GM13977 (cell line): Measurements from ENCODE around the gene KCNQ1.

Experiments used
- DNase-seq: peaks from one replicate; pipeline ENCODE4 v3.0.0; 2012; ENCODE audit warnings: low spot score
- in situ Hi-C: fragments of 300-500 bp; cut with MboI; formaldehyde crosslinking; loops from one replicate; pipeline ENCODE4 v1.12.0; 2022; ENCODE audit warnings: low sequenced_read_pairs, low pct_unique_long_range_greater_than_20kb, mixed read lengths, inconsistent platforms; ENCODE audit not compliant: unreplicated experiment
- TF ChIP-seq, protein P1 (sequence below): IDR thresholded peaks from 2 replicates; pipeline ENCODE4 v1.5.1; 2012; ENCODE audit warnings: mild to moderate bottlenecking, control low read depth; ENCODE audit not compliant: insufficient read depth; ENCODE audit errors: extremely low read depth, missing control alignments

KCNQ1 gene

DNA sequence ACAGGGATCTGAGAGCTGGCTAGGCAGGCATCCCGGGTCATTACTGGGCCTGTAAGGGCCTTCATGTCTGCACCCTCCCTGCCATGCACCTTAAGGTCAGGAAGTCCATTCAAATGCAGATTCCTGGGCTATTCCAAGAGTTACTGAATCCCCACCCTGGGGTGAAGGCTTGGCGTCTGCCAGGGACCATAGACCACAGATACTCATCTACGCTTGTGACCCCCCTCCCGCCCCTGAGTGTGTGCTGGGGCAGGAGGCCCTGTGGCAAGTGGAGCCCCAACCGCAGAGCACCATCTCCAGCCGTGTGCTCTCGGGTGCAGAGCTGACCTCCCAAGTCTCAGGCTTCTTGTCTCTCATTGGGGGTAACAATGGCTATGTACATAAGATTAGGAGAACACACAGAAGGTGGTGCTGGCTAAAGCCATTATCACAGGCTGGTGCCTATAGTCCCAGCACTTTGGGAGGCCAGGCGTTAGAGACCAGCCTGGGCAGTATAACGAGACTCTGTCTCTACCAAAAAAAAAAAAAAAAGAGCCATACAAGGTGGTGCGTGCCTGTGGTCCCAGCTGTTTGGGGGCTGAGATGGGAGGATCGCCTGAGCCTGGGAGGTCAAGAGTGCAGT, 274.1 kb downstream of the KCNQ1 start:
- in situ Hi-C loops: no loop called here
- DNase-seq: no peak
- TF ChIP-seq, protein P1, sequence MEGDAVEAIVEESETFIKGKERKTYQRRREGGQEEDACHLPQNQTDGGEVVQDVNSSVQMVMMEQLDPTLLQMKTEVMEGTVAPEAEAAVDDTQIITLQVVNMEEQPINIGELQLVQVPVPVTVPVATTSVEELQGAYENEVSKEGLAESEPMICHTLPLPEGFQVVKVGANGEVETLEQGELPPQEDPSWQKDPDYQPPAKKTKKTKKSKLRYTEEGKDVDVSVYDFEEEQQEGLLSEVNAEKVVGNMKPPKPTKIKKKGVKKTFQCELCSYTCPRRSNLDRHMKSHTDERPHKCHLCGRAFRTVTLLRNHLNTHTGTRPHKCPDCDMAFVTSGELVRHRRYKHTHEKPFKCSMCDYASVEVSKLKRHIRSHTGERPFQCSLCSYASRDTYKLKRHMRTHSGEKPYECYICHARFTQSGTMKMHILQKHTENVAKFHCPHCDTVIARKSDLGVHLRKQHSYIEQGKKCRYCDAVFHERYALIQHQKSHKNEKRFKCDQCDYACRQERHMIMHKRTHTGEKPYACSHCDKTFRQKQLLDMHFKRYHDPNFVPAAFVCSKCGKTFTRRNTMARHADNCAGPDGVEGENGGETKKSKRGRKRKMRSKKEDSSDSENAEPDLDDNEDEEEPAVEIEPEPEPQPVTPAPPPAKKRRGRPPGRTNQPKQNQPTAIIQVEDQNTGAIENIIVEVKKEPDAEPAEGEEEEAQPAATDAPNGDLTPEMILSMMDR: no peak

DNA sequence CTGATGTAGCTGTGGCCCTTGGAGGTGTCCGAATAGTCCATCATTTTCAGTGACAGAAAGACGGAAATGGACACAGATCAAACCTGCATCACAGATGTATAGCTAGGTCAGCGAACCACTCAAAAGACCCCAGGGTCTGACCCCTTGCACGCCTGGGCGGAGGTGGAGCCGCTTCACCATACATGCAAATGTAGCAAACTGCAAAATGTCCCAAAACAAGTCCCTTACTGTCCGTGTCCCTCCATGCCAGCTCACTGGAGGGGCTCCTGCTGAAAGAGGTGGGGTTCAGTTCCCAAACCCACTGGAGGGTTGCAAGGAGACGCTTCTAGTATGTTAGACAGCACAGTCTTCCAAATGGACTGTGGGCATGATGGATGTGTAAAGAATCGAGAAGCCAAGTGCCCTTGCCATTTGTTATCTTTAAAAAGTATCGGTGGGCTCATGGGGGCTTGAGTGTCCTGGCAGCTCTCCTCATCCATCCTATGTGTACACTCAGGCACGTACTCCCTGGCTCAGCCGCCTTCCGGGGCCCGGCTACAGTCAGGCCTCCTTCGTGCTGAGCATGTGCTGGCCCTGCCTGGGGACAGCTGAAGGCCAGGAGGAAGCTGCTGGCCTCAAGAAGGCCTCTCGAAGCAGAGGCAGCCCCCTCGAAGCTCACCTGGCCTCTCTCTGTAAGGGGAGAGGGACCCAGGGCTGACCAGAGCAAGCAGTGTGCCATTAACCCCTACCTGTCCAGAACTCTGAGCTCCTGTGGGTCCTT, 275.2 kb downstream of the KCNQ1 start:
- DNase-seq: no peak
- in situ Hi-C loops: no loop called here
- TF ChIP-seq, protein P1: no peak

DNA sequence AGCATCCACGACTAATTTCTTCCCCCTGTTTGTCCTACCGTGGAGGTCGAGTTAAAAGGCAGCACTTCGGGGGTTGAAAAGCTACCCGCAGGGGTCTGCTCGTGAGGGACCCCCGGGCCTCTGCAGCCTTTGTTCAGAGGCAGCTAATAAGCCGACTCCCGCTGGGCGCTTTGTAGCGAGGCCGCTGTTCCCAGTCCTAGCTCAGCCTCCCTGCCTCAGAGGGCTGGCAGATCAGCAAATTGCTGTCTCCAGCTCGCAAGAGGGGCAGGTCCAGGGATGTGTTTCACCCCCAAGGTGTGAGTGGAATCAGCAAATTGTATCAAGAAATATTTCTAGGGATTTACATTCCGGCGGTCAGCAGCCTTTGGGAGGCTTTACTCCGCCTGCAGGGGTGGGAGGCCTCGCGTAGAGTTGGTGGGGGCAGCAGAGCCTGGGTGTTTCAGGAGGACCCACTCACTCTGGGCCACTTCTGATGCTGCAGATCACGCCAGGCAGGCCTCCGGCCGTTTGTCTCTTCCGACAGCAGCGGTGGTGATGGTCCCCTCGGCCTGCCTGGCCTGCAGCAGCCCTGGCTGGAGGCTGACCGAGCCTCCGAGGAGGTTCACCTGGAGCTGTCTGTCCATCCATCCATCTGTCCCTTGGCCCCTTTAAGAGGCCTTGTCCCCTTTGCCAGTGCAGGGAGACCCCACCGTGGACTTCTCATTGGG, 276.6 kb downstream of the KCNQ1 start:
- in situ Hi-C loops: no loop called here
- DNase-seq: no peak
- TF ChIP-seq, protein P1: no peak

DNA sequence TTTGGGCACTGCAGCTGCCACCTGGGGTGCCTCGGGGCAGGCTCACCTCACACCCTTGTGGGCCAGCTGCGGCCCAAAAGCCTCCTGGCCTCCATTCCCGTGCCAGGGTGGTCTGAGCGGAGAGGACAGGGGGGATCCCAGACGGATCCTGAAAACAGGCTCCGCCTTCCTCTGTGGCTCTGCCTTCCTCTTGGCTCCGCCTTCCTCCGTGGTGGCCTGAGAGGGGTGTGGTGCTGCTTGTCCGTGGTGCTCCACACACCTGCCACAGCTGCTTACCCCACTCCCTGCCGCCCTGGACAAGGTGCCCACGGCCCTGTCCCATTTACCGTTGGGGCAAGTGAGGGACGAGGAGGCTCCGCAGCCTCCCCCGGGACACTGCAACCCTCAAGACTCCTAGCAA, 278.1 kb downstream of the KCNQ1 start:
- no peak for DNase-seq
- TF ChIP-seq, protein P1: no peak
- in situ Hi-C loops: no loop called here

DNA sequence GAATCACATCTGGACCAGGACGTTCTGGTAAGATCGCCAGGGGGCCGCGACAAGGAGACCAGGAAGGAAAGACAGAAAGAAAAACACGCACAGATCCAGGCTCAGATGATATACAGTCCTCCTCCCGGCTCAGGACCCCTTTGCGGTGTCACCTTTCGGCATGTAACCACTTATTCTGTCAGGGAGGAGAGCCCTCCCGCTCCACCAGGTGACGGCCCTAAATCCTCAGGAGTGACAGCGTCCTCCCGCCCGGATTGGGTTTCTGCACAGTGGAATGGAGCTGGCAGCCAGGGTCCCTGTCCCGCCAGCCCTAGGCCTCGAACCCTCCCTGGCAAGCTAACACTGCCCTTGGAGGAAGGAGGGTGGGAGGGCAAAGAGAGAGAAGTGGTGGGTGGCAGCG, 279.3 kb downstream of the KCNQ1 start:
- TF ChIP-seq, protein P1: no peak
- in situ Hi-C loops: no loop called here
- DNase-seq: no peak

DNA sequence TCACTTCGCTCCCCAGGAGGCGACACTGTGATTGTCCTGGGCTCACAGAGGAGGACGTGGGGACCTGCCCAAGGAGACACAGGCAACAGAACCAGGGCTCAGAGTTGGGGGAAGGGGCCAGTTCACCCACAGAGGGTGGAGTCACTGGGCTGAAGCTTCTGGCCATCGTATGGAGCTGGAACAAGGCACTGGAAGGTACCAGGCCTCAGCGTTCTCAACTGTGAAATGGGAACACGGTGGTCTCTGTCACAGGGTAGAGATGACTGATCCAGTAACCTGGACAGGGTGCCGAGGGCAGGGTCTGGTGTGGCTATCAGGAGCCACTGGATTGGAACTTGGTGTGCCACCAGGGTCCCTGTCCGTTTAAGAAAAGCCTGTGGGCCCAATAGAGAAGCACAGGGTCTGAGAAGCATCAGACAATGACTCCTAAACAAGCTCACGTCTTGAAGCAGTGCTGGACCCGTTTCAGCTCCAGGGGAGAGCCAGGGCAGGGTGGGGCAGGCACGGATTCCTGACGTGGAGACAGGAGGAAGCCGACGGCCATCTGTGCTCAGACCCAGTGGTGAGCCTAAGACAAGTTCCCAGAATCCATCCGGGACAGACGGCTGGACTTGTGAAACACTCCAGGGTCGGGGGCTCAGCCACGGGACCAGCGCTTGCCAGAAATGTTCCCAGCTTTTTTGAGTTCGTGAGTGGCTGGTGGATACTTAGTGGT, 280.0 kb downstream of the KCNQ1 start:
- TF ChIP-seq, protein P1: no peak
- in situ Hi-C loops: no loop called here
- no peak for DNase-seq
